HepG2 (cell line): ENCODE data around the gene RPRML. TPM values are rescaled to one million over a fixed set of nuclear protein-coding genes. Genes with fewer than 3 reads are reported as not detected.

Source experiments
- AGO2 ChIP-seq: fragments of 200-400 bp; formaldehyde crosslinking; optimal IDR thresholded peaks from 2 replicates; pipeline ENCODE3; 2017; ENCODE audit warnings: mild to moderate bottlenecking, low read depth, low read length, moderate library complexity
- CENPT ChIP-seq: sonication (generic); formaldehyde crosslinking; IDR thresholded peaks from 2 replicates; pipeline ENCODE4 v1.8.0; 2022; ENCODE audit warnings: low read depth, mild to moderate bottlenecking, moderate library complexity, missing genetic modification reagents
- MAZ ChIP-seq, 2 experiments: sonication (generic) in 1 of 2; formaldehyde crosslinking in 1 of 2; IDR thresholded peaks; 2 replicates each; pipeline versions ENCODE4 v1.5.0 to v1.6.1; 2012 to 2020; ENCODE audit warnings: low read depth in 2 of 2, mild to moderate bottlenecking in 2 of 2, borderline replicate concordance in 1 of 2, improper control_type of control experiment in 1 of 2, low read length in 1 of 2, missing genetic modification reagents in 1 of 2, moderate library complexity in 1 of 2
- ONECUT2 ChIP-seq: sonication (generic); formaldehyde crosslinking; IDR thresholded peaks from 2 replicates; pipeline ENCODE4 v1.4.0; 2020; ENCODE audit warnings: missing genetic modification reagents
- SKI ChIP-seq: fragments of 450-650 bp; IDR thresholded peaks from one replicate; pipeline ENCODE4 v1.6.1; 2018; ENCODE audit warnings: mild to moderate bottlenecking; ENCODE audit not compliant: partially characterized antibody
- ZNF234 ChIP-seq: sonication (generic); formaldehyde crosslinking; conservative IDR thresholded peaks from 2 replicates; pipeline ENCODE4 v1.5.1; 2020; ENCODE audit warnings: mild to moderate bottlenecking, missing genetic modification reagents
- ZNF766 ChIP-seq: sonication (generic); formaldehyde crosslinking; IDR thresholded peaks from 2 replicates; pipeline ENCODE4 v1.5.0; 2020; ENCODE audit warnings: missing genetic modification reagents, borderline replicate concordance
- polyA plus RNA-seq, 8 experiments: library from polyadenylated mRNA; depleted of rRNA in 3 of 8; stranded (reverse) in 7 of 8; unstranded in 1 of 8; fragments of >200 nt; fragmentation: Illumina TruSeq in 4 of 8; extraction: Trizol in 4 of 8; gene quantifications; 2 replicates each; pipeline versions ENCODE4 v1.2.1 to v1.2.3, GENCODE V29; 2011 to 2016; ENCODE audit warnings: low read depth in 4 of 8, missing spikeins in 1 of 8, mixed read lengths in 1 of 8; ENCODE audit not compliant: insufficient read depth in 1 of 8
- total RNA-seq, 5 experiments: library from RNA; depleted of rRNA; stranded (reverse); fragments of >200 nt; fragmentation: Illumina TruSeq; extraction: Trizol; gene quantifications; 2 replicates each; pipeline ENCODE4 v1.2.3, GENCODE V29; 2016; ENCODE audit warnings: low read depth in 1 of 5
- TF ChIP-seq, protein P1 (sequence below): sonication (generic); formaldehyde crosslinking; IDR thresholded peaks from 2 replicates; pipeline ENCODE4 v1.4.0; 2020; ENCODE audit warnings: missing genetic modification reagents; ENCODE audit errors: not compliant biosample characterization
- TF ChIP-seq, protein P2 (sequence below): sonication (generic); formaldehyde crosslinking; IDR thresholded peaks from 2 replicates; pipeline ENCODE4 v1.4.0; 2020; ENCODE audit warnings: mild to moderate bottlenecking, missing genetic modification reagents

The RPRML gene
- total and polyA plus RNA-seq, 2 of the 13 experiments (the other 11 are each of a cell fraction or from before 2014, with no cell fraction given) = not detected

DNA sequence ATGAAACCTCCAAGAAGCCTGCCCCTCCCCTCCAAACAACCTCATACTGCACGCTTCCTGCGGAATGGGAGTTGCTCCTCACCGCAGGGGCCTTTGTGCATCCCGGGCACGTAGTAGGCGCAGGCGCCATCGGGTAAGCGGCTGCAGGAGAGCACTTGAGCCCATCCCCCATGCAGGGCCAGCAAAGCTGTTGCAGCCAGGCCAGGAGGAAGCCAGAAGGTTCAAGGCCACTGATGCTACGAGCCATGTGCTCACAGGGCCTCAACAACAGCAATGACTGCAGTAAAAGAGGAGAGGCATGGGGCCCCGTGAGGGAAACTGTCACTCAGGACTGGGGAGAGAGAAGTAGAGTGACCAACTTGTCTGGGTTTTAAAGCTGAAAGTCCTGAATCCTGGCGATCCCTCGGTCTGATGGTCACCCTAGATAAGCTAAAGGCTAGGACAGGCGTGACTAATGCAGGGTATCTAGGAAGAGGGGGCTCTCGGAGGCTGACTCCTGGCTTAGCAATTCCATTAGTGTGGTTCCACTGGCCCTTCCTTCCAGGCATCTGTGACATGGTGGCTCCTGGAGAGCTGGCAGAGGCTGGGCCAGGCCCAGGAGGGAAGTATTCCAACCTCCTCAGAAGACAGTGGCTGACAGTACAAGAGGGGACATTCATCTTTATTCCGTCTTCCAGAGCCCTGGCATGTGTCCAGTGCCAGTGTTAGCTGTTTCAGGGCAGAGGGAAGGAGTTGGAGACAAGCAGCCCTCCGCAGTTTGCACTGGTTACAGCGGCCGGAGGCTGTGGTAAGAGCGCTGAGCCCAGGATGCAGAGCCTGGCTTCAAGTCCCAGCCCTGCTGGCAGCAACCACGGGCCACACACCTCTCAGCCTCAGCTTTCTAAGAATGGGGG, 35.3 kb downstream of the RPRML start (continued):
- TF ChIP-seq, protein P1, sequence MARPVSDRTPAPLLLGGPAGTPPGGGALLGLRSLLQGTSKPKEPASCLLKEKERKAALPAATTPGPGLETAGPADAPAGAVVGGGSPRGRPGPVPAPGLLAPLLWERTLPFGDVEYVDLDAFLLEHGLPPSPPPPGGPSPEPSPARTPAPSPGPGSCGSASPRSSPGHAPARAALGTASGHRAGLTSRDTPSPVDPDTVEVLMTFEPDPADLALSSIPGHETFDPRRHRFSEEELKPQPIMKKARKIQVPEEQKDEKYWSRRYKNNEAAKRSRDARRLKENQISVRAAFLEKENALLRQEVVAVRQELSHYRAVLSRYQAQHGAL (CRISPR knock-in tag) = peak; percentile 75
- TF ChIP-seq ZNF234 (CRISPR knock-in tag) = peak; percentile 67
- peak; percentile 89 for TF ChIP-seq SKI
- peak; percentile 96; the same call in 1 of the 2 replicates for TF ChIP-seq ZNF766 (CRISPR knock-in tag)
- TF ChIP-seq, protein P2, sequence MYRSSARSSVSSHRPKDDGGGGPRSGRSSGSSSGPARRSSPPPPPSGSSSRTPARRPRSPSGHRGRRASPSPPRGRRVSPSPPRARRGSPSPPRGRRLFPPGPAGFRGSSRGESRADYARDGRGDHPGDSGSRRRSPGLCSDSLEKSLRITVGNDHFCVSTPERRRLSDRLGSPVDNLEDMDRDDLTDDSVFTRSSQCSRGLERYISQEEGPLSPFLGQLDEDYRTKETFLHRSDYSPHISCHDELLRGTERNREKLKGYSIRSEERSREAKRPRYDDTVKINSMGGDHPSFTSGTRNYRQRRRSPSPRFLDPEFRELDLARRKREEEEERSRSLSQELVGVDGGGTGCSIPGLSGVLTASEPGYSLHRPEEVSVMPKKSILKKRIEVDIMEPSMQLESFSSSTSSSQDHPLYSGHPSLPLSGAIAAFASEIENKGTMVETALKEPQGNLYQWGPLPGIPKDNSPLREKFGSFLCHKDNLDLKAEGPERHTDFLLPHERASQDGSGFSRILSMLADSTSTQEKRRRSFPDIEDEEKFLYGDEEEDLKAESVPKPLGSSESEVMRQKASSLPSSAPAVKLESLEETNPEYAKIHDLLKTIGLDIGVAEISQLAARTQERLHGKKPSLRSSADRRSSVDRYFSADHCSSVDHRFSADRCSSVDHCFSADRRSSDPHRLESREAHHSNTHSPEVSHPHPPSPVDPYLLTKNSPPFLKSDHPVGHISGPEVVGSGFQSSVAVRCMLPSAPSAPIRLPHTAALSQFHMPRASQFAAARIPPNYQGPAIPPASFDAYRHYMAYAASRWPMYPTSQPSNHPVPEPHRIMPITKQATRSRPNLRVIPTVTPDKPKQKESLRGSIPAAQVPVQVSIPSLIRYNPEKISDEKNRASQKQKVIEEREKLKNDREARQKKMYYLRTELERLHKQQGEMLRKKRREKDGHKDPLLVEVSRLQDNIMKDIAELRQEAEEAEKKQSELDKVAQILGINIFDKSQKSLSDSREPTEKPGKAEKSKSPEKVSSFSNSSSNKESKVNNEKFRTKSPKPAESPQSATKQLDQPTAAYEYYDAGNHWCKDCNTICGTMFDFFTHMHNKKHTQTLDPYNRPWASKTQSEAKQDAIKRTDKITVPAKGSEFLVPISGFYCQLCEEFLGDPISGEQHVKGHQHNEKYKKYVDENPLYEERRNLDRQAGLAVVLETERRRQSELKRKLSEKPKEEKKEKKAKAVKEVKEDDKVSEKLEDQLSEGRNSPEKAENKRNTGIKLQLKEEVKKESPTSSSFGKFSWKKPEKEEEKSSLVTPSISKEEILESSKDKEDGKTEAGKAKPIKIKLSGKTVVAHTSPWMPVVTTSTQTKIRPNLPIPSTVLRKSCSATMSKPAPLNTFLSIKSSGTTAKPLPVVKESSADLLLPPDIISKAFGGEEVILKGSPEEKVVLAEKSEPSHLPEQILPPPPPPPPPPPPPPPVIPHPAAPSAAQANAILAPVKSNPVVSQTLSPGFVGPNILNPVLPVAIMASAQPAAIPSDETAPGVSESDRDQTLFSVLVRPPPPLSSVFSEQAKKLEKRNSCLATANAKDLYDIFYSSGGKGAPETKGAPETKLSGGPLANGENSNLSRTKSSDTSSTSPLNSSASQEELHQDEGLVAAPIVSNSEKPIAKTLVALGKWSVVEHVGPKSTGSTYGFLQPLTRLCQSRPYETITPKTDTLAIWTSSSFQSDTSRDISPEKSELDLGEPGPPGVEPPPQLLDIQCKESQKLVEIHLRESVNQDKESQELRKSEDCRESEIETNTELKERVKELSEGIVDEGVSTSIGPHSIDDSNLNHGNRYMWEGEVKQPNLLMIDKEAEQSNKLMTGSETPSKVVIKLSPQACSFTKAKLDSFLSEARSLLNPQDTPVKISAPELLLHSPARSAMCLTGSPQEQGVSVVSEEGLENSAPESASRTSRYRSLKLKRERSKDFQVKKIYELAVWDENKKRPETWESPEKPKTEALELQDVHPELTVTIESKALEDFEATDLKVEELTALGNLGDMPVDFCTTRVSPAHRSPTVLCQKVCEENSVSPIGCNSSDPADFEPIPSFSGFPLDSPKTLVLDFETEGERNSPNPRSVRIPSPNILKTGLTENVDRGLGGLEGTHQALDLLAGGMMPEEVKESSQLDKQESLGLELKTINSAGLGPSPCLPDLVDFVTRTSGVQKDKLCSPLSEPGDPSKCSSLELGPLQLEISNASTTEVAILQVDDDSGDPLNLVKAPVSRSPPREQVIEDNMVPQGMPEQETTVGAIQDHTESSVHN = peak; percentile 82
- TF ChIP-seq AGO2 = peak; percentile 94
- TF ChIP-seq CENPT (CRISPR knock-in tag) = 0 out of 2 replicates have a peak, but pooled peaks have one; percentile 22
- peak; percentile 56; the same call in 1 of the 2 replicates for TF ChIP-seq ONECUT2 (CRISPR knock-in tag)
- TF ChIP-seq MAZ (IDR thresholded peaks at IDR 0.05; ENCODE audit: borderline replicate concordance, low read depth, low read length) = no peak; the same call in 1 of the 2 replicates
- peak; percentile 68 for TF ChIP-seq MAZ (CRISPR knock-in tag; IDR thresholded peaks at IDR 0.05; ENCODE audit: low read depth)
